Trophoblast cell (in vitro differentiated cells and primary cell): ENCODE measurements around the gene PALLD.

ENCODE experiments used
- DNase-seq, 2 donors: peaks; one replicate each; pipeline ENCODE4 v3.0.0-alpha.2; 2016
- H2AFZ ChIP-seq: 2 replicates; pipeline ENCODE4 v1.6.1; 2013; ENCODE audit warnings: low read length, moderate library complexity, mild to moderate bottlenecking; ENCODE audit not compliant: insufficient read depth, poor library complexity
- H2AK5ac ChIP-seq: 2 replicates; pipeline ENCODE4 v1.6.1; 2013; ENCODE audit warnings: mild to moderate bottlenecking, low read length
- H2BK120ac ChIP-seq: 2 replicates; pipeline ENCODE4 v1.6.1; 2013; ENCODE audit warnings: low read length, mild to moderate bottlenecking, moderate library complexity; ENCODE audit not compliant: insufficient read depth, poor library complexity
- H2BK12ac ChIP-seq: 2 replicates; pipeline ENCODE4 v1.6.1; 2013; ENCODE audit warnings: mild to moderate bottlenecking, low read length, moderate library complexity
- H2BK5ac ChIP-seq: 2 replicates; pipeline ENCODE4 v1.6.1; 2013; ENCODE audit warnings: low read length, low read depth, moderate library complexity, mild to moderate bottlenecking; ENCODE audit not compliant: poor library complexity
- H3K14ac ChIP-seq: 2 replicates; pipeline ENCODE4 v1.6.1; 2013; ENCODE audit warnings: mild to moderate bottlenecking, low read length
- H3K18ac ChIP-seq: 2 replicates; pipeline ENCODE4 v1.6.1; 2013; ENCODE audit warnings: mild to moderate bottlenecking, low read length
- H3K23ac ChIP-seq: 2 replicates; pipeline ENCODE4 v1.6.1; 2013; ENCODE audit warnings: low read length
- H3K27ac ChIP-seq: 2 replicates; pipeline ENCODE4 v1.5.1; 2013; ENCODE audit warnings: low read depth, mild to moderate bottlenecking, inconsistent platforms, low read length, moderate library complexity
- H3K27me3 ChIP-seq: 2 replicates; pipeline ENCODE4 v1.6.1; 2013; ENCODE audit warnings: inconsistent platforms, mild to moderate bottlenecking, low read length, moderate library complexity; ENCODE audit not compliant: insufficient read depth
- H3K36me3 ChIP-seq, 2 experiments: 1 replicate in 1 of 2; 2 replicates in 1 of 2; pipeline ENCODE4 v1.6.1; 2013; ENCODE audit warnings: low read length in 2 of 2, mild to moderate bottlenecking in 2 of 2, moderate library complexity in 1 of 2; ENCODE audit not compliant: insufficient read depth in 2 of 2, control insufficient read depth in 1 of 2
- H3K4ac ChIP-seq: 2 replicates; pipeline ENCODE4 v1.6.1; 2013; ENCODE audit warnings: low read depth, mild to moderate bottlenecking, low read length, moderate library complexity
- H3K4me1 ChIP-seq, 2 experiments: 1 replicate in 1 of 2; 2 replicates in 1 of 2; pipeline ENCODE4 v1.6.1; 2013; ENCODE audit warnings: low read length in 2 of 2, mild to moderate bottlenecking in 2 of 2, moderate library complexity in 1 of 2; ENCODE audit not compliant: insufficient read depth in 2 of 2, control insufficient read depth in 1 of 2
- H3K4me2 ChIP-seq: 2 replicates; pipeline ENCODE4 v1.6.1; 2013; ENCODE audit warnings: inconsistent platforms, mild to moderate bottlenecking, low read length, moderate library complexity
- H3K4me3 ChIP-seq: 2 replicates; pipeline ENCODE4 v1.5.1; 2013; ENCODE audit warnings: mild to moderate bottlenecking, low read depth, low read length, inconsistent platforms
- H3K79me1 ChIP-seq: one replicate; pipeline ENCODE4 v1.6.1; 2013; ENCODE audit warnings: low read length
- H3K79me2 ChIP-seq: 2 replicates; pipeline ENCODE4 v1.6.1; 2013; ENCODE audit warnings: low read length, mild to moderate bottlenecking; ENCODE audit not compliant: control insufficient read depth, insufficient read depth, poor library complexity
- H3K9ac ChIP-seq: 2 replicates; pipeline ENCODE4 v1.6.1; 2013; ENCODE audit warnings: mild to moderate bottlenecking, low read length
- H3K9me3 ChIP-seq: 2 replicates; pipeline ENCODE4 v1.6.1; 2013; ENCODE audit warnings: low read depth, mild to moderate bottlenecking, control low read depth, inconsistent platforms, low read length; ENCODE audit not compliant: insufficient read depth
- H4K12ac ChIP-seq: 2 replicates; pipeline ENCODE4 v1.6.1; 2013; ENCODE audit warnings: low read depth, mild to moderate bottlenecking, low read length, moderate library complexity
- H4K8ac ChIP-seq: 2 replicates; pipeline ENCODE4 v1.6.1; 2013; ENCODE audit warnings: low read depth, mild to moderate bottlenecking, low read length, moderate library complexity
- H4K91ac ChIP-seq: one replicate; pipeline ENCODE4 v1.6.1; 2013; ENCODE audit warnings: low read depth, mild to moderate bottlenecking, low read length, moderate library complexity
- WGBS: extraction: QIAGEN DNeasy Blood & Tissue Kit; methylation state at CpG from one replicate; pipeline ENCODE4 v1.1.7; 2013; ENCODE audit warnings: missing lambda C conversion rate; ENCODE audit not compliant: insufficient read length, insufficient coverage; ENCODE audit errors: extremely low coverage; 5-methylcytosine and 5-hydroxymethylcytosine counted together

Gene PALLD

DNA sequence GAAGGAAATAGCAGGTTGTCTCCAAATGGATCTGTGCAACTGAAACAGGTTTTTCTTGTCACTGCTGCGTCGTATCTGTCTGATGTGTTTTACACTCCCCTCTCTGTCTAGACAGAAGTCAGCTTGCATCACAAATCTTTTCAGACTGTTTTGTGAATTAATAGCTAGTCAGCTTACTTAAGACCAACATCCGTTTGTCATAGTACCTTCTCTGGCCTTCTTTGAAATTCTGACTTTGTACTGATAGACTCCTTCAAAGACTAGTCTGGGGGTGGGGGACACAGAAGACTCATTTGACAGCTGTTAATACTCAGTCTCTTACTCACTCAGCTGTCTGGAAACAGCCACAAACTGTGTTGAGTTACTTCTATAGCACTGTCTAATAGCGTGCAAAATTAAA is 197.8 kb downstream of the PALLD start:
- no peak overlapping the region for H3K4ac ChIP-seq
- H4K8ac ChIP-seq, result no peak overlapping the region
- no peaks in the 10 kb centered on the region for H3K9me3 ChIP-seq
- H3K36me3 ChIP-seq, result peaks cover 8 to 15% of the 10 kb centered on the region in 2 experiments
- H3K27me3 ChIP-seq, result no peaks in the 10 kb centered on the region
- no CpG with 5 or more reads among the region's 4 CpGs for WGBS
- H3K27ac ChIP-seq, result peak overlapping the region; percentile 96
- H3K79me2 ChIP-seq, result peaks cover 4% of the 10 kb centered on the region
- H3K4me1 ChIP-seq, result peaks cover 5 to 13% of the 10 kb centered on the region in 2 experiments
- no peak overlapping the region for H3K4me3 ChIP-seq
- H3K9ac ChIP-seq, result no peak overlapping the region
- no peak overlapping the region for H2BK12ac ChIP-seq
- no peak overlapping the region for H4K91ac ChIP-seq
- DNase-seq, result peak; percentile 89 to 99
- H2BK120ac ChIP-seq, result no peak overlapping the region
- no peak overlapping the region for H3K14ac ChIP-seq
- no peak overlapping the region for H3K4me2 ChIP-seq
- H3K18ac ChIP-seq, result no peak overlapping the region
- H3K79me1 ChIP-seq, result peaks cover 26% of the 10 kb centered on the region
- no peak overlapping the region for H4K12ac ChIP-seq
- H3K23ac ChIP-seq, result no peak overlapping the region
- H2BK5ac ChIP-seq, result no peak overlapping the region
- no peak overlapping the region for H2AK5ac ChIP-seq
- no peak overlapping the region for H2AFZ ChIP-seq

DNA sequence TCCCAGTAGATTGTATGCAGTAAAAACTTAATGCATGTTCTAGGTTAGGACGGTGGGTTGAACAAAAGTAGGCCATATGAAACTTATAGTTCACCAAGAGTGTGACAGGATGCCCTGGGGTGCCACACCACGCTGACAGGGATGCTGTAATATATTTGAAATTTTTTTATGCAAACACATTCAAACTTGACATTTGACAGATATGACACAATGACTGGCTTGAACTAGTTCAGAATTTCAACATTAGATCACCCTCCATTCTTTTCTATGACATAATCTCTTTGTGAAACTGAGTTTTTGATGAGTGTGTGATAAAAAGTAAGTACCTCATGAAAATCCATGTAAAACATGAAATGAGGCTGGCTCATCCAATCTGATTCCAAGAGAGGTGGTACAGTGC is 198.4 kb downstream of the PALLD start:
- Histone ChIP-seq H4K12ac (no peak overlapping the region), H3K4me3 (no peak overlapping the region), H4K8ac (peak overlapping the region; percentile 79), H3K4me2 (no peak overlapping the region), H2AFZ (no peak overlapping the region), H2BK12ac (peak overlapping the region; percentile 94), H3K36me3 (peaks cover 8 to 15% of the 10 kb centered on the region in 2 experiments), H3K14ac (peak overlapping the region; percentile 91), H3K4ac (peak overlapping the region; percentile 89), H3K4me1 (peaks cover 5 to 13% of the 10 kb centered on the region in 2 experiments), H3K79me2 (peaks cover 4% of the 10 kb centered on the region), H3K27me3 (no peaks in the 10 kb centered on the region), H3K27ac (peak overlapping the region; percentile 96), H3K23ac (no peak overlapping the region), H2BK5ac (peak overlapping the region; percentile 99), H2BK120ac (peak overlapping the region; percentile 98), H3K79me1 (peaks cover 26% of the 10 kb centered on the region), H2AK5ac (no peak overlapping the region), H3K9ac (no peak overlapping the region), H4K91ac (peak overlapping the region; percentile 94), H3K9me3 (no peaks in the 10 kb centered on the region), H3K18ac (peak overlapping the region; percentile 75)
- WGBS, result no CpG with 5 or more reads among the region's 2 CpGs
- peak; percentile 67 to 92 for DNase-seq

DNA sequence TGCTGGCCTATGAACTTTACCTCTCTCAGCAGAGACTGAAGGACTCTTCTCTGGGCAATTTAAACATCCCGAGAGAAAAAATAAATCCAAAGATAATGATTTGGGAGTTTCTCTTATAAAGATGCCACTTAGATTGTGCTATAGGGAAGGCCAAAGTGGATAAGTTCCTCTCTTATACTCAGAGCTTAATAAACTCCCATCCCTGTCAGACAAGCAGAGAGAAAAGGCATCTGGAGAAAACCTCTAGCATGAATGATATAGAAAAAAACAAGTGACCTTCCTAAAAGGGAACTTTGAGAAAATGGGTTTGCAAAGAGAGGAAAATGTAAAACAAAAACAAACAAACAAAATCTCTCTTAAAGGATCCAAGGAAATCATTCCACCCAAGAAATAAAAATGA is 199.4 kb downstream of the PALLD start:
- H4K91ac ChIP-seq, result peak overlapping the region; percentile 98
- no peak overlapping the region for H4K12ac ChIP-seq
- peaks cover 5 to 13% of the 10 kb centered on the region in 2 experiments for H3K4me1 ChIP-seq
- no peaks in the 10 kb centered on the region for H3K27me3 ChIP-seq
- no peak overlapping the region for H4K8ac ChIP-seq
- H3K9ac ChIP-seq, result no peak overlapping the region
- no peak overlapping the region for H3K18ac ChIP-seq
- H2BK120ac ChIP-seq, result peak overlapping the region; percentile 96
- peaks cover 26% of the 10 kb centered on the region for H3K79me1 ChIP-seq
- H2AFZ ChIP-seq, result no peak overlapping the region
- H3K9me3 ChIP-seq, result no peaks in the 10 kb centered on the region
- no peak overlapping the region for H3K23ac ChIP-seq
- peaks cover 9 to 14% of the 10 kb centered on the region in 2 experiments for H3K36me3 ChIP-seq
- peak overlapping the region; percentile 91 for H2BK5ac ChIP-seq
- no peak overlapping the region for H3K4me3 ChIP-seq
- no peak overlapping the region for H2BK12ac ChIP-seq
- DNase-seq, result no peak
- peak overlapping the region; percentile 96 for H3K27ac ChIP-seq
- H3K14ac ChIP-seq, result no peak overlapping the region
- H2AK5ac ChIP-seq, result no peak overlapping the region
- H3K4ac ChIP-seq, result no peak overlapping the region
- H3K79me2 ChIP-seq, result peaks cover 4% of the 10 kb centered on the region
- WGBS, result no CpG with 5 or more reads among the region's 1 CpG
- no peak overlapping the region for H3K4me2 ChIP-seq

GRCh38 chr4:168696826-168697225 is 200.0 kb downstream of the PALLD start:
- Histone ChIP-seq H2AFZ (no peak overlapping the region), H3K4me3 (no peak overlapping the region), H3K23ac (no peak overlapping the region), H4K12ac (no peak overlapping the region), H3K79me1 (peaks cover 26% of the 10 kb centered on the region), H3K27ac (no peak overlapping the region), H2AK5ac (no peak overlapping the region), H3K79me2 (peaks cover 4% of the 10 kb centered on the region), H3K4ac (no peak overlapping the region), H2BK120ac (no peak overlapping the region), H4K8ac (no peak overlapping the region), H2BK12ac (no peak overlapping the region), H2BK5ac (no peak overlapping the region), H3K4me1 (peaks cover 5 to 13% of the 10 kb centered on the region in 2 experiments), H3K18ac (no peak overlapping the region), H3K9ac (no peak overlapping the region), H3K27me3 (no peaks in the 10 kb centered on the region), H3K4me2 (no peak overlapping the region), H3K36me3 (peaks cover 9 to 18% of the 10 kb centered on the region in 2 experiments), H3K9me3 (no peaks in the 10 kb centered on the region), H3K14ac (no peak overlapping the region), H4K91ac (no peak overlapping the region)
- peak in 1 of 2 donors; percentile 59 for DNase-seq
- WGBS, result no CpG with 5 or more reads among the region's 4 CpGs
